H1 (cell line): ENCODE results near the gene ADCY9. TPM values are rescaled to one million over a fixed set of nuclear protein-coding genes. Genes with fewer than 3 reads are reported as not detected.

Source experiments
- CTCF ChIA-PET: fragments of 300-600 bp; sonication (Branson Sonifier 250); formaldehyde crosslinking; loops from one replicate; lab custom pipeline; 2021; ENCODE audit not compliant: partially characterized antibody; lab: Charles Lee
- POLR2A ChIA-PET: fragments of 300-600 bp; sonication (Branson Sonifier 250); formaldehyde crosslinking; loops from one replicate; lab custom pipeline; 2021; ENCODE audit warnings: inconsistent platforms; ENCODE audit not compliant: partially characterized antibody; lab: Charles Lee
- DNase-seq, 2 experiments: peaks; one replicate each; pipeline versions ENCODE4 v3.0.0 to v3.0.0-alpha.2; 2010 to 2022; ENCODE audit warnings: low spot score in 2 of 2, low read depth in 1 of 2, mixed read lengths in 1 of 2
- FAIRE-seq: peaks from 2 replicates; lab custom pipeline; 2011; peaks lifted over from hg19 to GRCh38; lab: Jason Lieb, UNC
- H2AFZ ChIP-seq: 2 replicates; pipeline ENCODE4 v1.8.1; 2012; ENCODE audit warnings: low read length, inconsistent platforms
- H2AK5ac ChIP-seq: 2 replicates; pipeline ENCODE4 v1.6.1; 2013; ENCODE audit warnings: low read depth, low read length
- H2BK120ac ChIP-seq: replicated peaks from 2 replicates; pipeline ENCODE3; 2013; ENCODE audit warnings: low read depth, low read length, inconsistent platforms
- H2BK12ac ChIP-seq: 2 replicates; pipeline ENCODE4 v1.6.1; 2013; ENCODE audit warnings: low read depth, low read length
- H2BK15ac ChIP-seq: 2 replicates; pipeline ENCODE4 v1.6.1; 2013; ENCODE audit warnings: low read length
- H2BK20ac ChIP-seq: 2 replicates; pipeline ENCODE4 v1.6.1; 2013; ENCODE audit warnings: low read length
- H2BK5ac ChIP-seq: 2 replicates; pipeline ENCODE4 v1.6.1; 2013; ENCODE audit warnings: low read depth, low read length
- H3K14ac ChIP-seq: 2 replicates; pipeline ENCODE4 v1.6.1; 2013; ENCODE audit warnings: inconsistent platforms; ENCODE audit not compliant: insufficient read length
- H3K18ac ChIP-seq: 2 replicates; pipeline ENCODE4 v1.6.1; 2013; ENCODE audit warnings: low read length; ENCODE audit errors: extremely low read depth
- H3K23ac ChIP-seq: 2 replicates; pipeline ENCODE4 v1.6.1; 2013; ENCODE audit warnings: inconsistent platforms; ENCODE audit not compliant: insufficient read length
- H3K23me2 ChIP-seq: 2 replicates; pipeline ENCODE4 v1.6.1; 2013; ENCODE audit warnings: low read depth, low read length
- H3K27ac ChIP-seq: 2 replicates; pipeline ENCODE4 v1.6.1; 2011; ENCODE audit warnings: low read depth, low read length, inconsistent platforms
- H3K27me3 ChIP-seq, 4 experiments: replicated peaks in 1 of 4; 1 replicate in 1 of 4; 2 replicates in 3 of 4; pipeline versions ENCODE4 v1.6.1 to v1.8.1; 2011 to 2013; ENCODE audit warnings: low read length in 3 of 4, mild to moderate bottlenecking in 3 of 4, inconsistent platforms in 2 of 4, mixed read lengths in 2 of 4, moderate library complexity in 1 of 4; ENCODE audit not compliant: control insufficient read depth in 3 of 4, insufficient read depth in 3 of 4; ENCODE audit errors: extremely low read depth in 1 of 4
- H3K36me3 ChIP-seq, 4 experiments: 2 replicates each; pipeline versions ENCODE4 v1.6.1 to v1.8.1; 2011 to 2013; ENCODE audit warnings: mild to moderate bottlenecking in 4 of 4, low read length in 3 of 4, moderate library complexity in 2 of 4, control low read depth in 1 of 4, inconsistent platforms in 1 of 4; ENCODE audit not compliant: insufficient read depth in 4 of 4, control insufficient read depth in 2 of 4
- H3K4ac ChIP-seq: replicated peaks from 2 replicates; pipeline ENCODE3; 2013; ENCODE audit warnings: low read length, low read depth, mixed read lengths, inconsistent platforms; ENCODE audit not compliant: insufficient read length
- H3K4me1 ChIP-seq, 4 experiments: replicated peaks in 1 of 4; 1 replicate in 1 of 4; 2 replicates in 3 of 4; pipeline versions ENCODE4 v1.6.1 to v1.8.1; 2011 to 2013; ENCODE audit warnings: low read length in 3 of 4, inconsistent platforms in 2 of 4, mixed read lengths in 1 of 4; ENCODE audit not compliant: insufficient read depth in 4 of 4, control insufficient read depth in 3 of 4
- H3K4me2 ChIP-seq, 2 experiments: 2 replicates each; pipeline versions ENCODE4 v1.6.1 to v1.8.1; 2011 to 2013; ENCODE audit warnings: low read depth in 2 of 2, low read length in 2 of 2, control low read depth in 1 of 2, inconsistent platforms in 1 of 2, mild to moderate bottlenecking in 1 of 2; ENCODE audit not compliant: insufficient read depth in 1 of 2
- H3K4me3 ChIP-seq, 4 experiments: fragments of 200-600, 300-600 bp in 1 of 4; sonication (generic), shearing (Covaris generic), sonication (Bioruptor Twin) in 1 of 4; 2 replicates each; pipeline versions ENCODE4 v1.5.1 to v1.8.1; 2011 to 2016; ENCODE audit warnings: low read length in 4 of 4, low read depth in 3 of 4, control low read depth in 2 of 4, inconsistent platforms in 2 of 4, mild to moderate bottlenecking in 2 of 4, mixed read lengths in 1 of 4, moderate library complexity in 1 of 4; ENCODE audit not compliant: insufficient read depth in 2 of 4; ENCODE audit errors: extremely low read depth in 1 of 4
- H3K56ac ChIP-seq: replicated peaks from 2 replicates; pipeline ENCODE3; 2013; ENCODE audit warnings: low read depth, mild to moderate bottlenecking, mixed read lengths, low read length, inconsistent platforms; ENCODE audit not compliant: insufficient read length
- H3K79me1 ChIP-seq: 2 replicates; pipeline ENCODE4 v1.6.1; 2013; ENCODE audit warnings: low read depth, low read length, control low read depth
- H3K79me2 ChIP-seq, 2 experiments: 2 replicates each; pipeline versions ENCODE4 v1.6.1 to v1.8.1; 2012 to 2013; ENCODE audit warnings: low read length in 2 of 2, mild to moderate bottlenecking in 2 of 2, inconsistent platforms in 1 of 2; ENCODE audit not compliant: insufficient read depth in 2 of 2, control insufficient read depth in 1 of 2
- H3K9ac ChIP-seq, 4 experiments: replicated peaks in 1 of 4; 1 replicate in 1 of 4; 2 replicates in 3 of 4; pipeline versions ENCODE4 v1.6.1 to v1.8.1; 2011 to 2013; ENCODE audit warnings: low read depth in 3 of 4, low read length in 3 of 4, control low read depth in 2 of 4, mild to moderate bottlenecking in 2 of 4, moderate library complexity in 2 of 4, inconsistent platforms in 1 of 4; ENCODE audit errors: extremely low read depth in 1 of 4
- H3K9me3 ChIP-seq, 2 experiments: 2 replicates each; pipeline versions ENCODE4 v1.6.1 to v1.8.1; 2012 to 2013; ENCODE audit warnings: mild to moderate bottlenecking in 2 of 2, moderate library complexity in 2 of 2, control low read depth in 1 of 2, inconsistent platforms in 1 of 2, low read depth in 1 of 2, low read length in 1 of 2, mixed read lengths in 1 of 2; ENCODE audit not compliant: insufficient read depth in 2 of 2
- H4K20me1 ChIP-seq, 2 experiments: replicated peaks in 1 of 2; 2 replicates each; pipeline versions ENCODE3 to v1.8.1; 2011 to 2013; ENCODE audit warnings: inconsistent platforms in 2 of 2, low read length in 2 of 2, mild to moderate bottlenecking in 1 of 2; ENCODE audit not compliant: insufficient read depth in 2 of 2, control insufficient read depth in 1 of 2
- H4K5ac ChIP-seq: 2 replicates; pipeline ENCODE4 v1.6.1; 2013; ENCODE audit warnings: low read length, low read depth, mixed read lengths, inconsistent platforms; ENCODE audit not compliant: insufficient read length
- H4K8ac ChIP-seq: 2 replicates; pipeline ENCODE4 v1.8.0; 2013; ENCODE audit warnings: mild to moderate bottlenecking, moderate library complexity, low read length, inconsistent platforms; ENCODE audit not compliant: insufficient read depth; ENCODE audit errors: extremely low read depth
- H4K91ac ChIP-seq: replicated peaks from 2 replicates; pipeline ENCODE3; 2013; ENCODE audit warnings: low read length, mixed read lengths, inconsistent platforms; ENCODE audit not compliant: insufficient read length
- CREB1 ChIP-seq: IDR thresholded peaks from 2 replicates; pipeline ENCODE4 v1.6.1; 2012; ENCODE audit warnings: inconsistent platforms
- HDAC6 ChIP-seq: IDR thresholded peaks from one replicate; pipeline ENCODE4 v1.7.1; 2012; ENCODE audit warnings: low read depth, mild to moderate bottlenecking, inconsistent platforms, low read length, moderate library complexity
- KDM1A ChIP-seq: fragments of 200-600, 300-600 bp; sonication (generic); IDR thresholded peaks from 2 replicates; pipeline ENCODE4 v1.7.1; 2016; ENCODE audit warnings: mild to moderate bottlenecking, low read length, borderline replicate concordance
- POLR2AphosphoS5 ChIP-seq: IDR thresholded peaks from 2 replicates; pipeline ENCODE4 v1.6.1; 2011; ENCODE audit warnings: low read depth, low read length
- RNF2 ChIP-seq: fragments of 200-900, 300-1000 bp; sonication (generic); IDR thresholded peaks from 2 replicates; pipeline ENCODE4 v1.7.1; 2016; ENCODE audit warnings: borderline replicate concordance, low read depth, mild to moderate bottlenecking, antibody characterized with exemption, low read length; ENCODE audit not compliant: poor library complexity, severe bottlenecking; ENCODE audit errors: missing control alignments
- YY1 ChIP-seq: IDR thresholded peaks from 2 replicates; pipeline ENCODE4 v1.6.1; 2011; ENCODE audit warnings: low read depth, mild to moderate bottlenecking, low read length
- WGBS, 2 experiments: shearing (Covaris generic) in 1 of 2; methylation state at CpG; one replicate each; pipeline versions ENCODE4 v1.1.6 to v1.1.7; 2013 to 2015; ENCODE audit warnings: low lambda C conversion rate in 2 of 2, mixed read lengths in 2 of 2, inconsistent platforms in 1 of 2, low coverage in 1 of 2, missing lambda C conversion rate in 1 of 2; ENCODE audit not compliant: insufficient replicate concordance in 2 of 2, insufficient coverage in 1 of 2, insufficient read length in 1 of 2; ENCODE audit errors: extremely low coverage in 1 of 2, missing lambda C conversion rate in 1 of 2; 5-methylcytosine and 5-hydroxymethylcytosine counted together
- polyA plus RNA-seq, 7 experiments: library from polyadenylated mRNA; depleted of rRNA in 3 of 7; stranded (reverse) in 5 of 7; unstranded in 2 of 7; fragments of >200 nt in 5 of 7; fragments of 200-250 nt in 2 of 7; gene quantifications; 1 replicate in 5 of 7; 2 replicates in 1 of 7; 4 replicates in 1 of 7; pipeline versions ENCODE4 v1.2.1 to v1.2.3, GENCODE V29; 2011 to 2013; ENCODE audit warnings: missing spikeins in 2 of 7, mixed read lengths in 2 of 7
- total RNA-seq: library from RNA; stranded (reverse); fragmentation: NEBNext Ultra II Directional; extraction: Animal tissue kit (Norgen Biotek cat#: 25700); gene quantifications from 2 replicates; pipeline ENCODE4 v1.2.1, GENCODE V29; 2021
- TF ChIP-seq, protein P1 (sequence below): IDR thresholded peaks from 2 replicates; pipeline ENCODE4 v1.6.1; 2012; ENCODE audit warnings: inconsistent platforms

ADCY9 gene
- total and polyA plus RNA-seq, 2 of the 8 experiments (the other 6 are each of a cell fraction or from before 2014, with no cell fraction given) = 5.4 to 13.1 TPM

DNA sequence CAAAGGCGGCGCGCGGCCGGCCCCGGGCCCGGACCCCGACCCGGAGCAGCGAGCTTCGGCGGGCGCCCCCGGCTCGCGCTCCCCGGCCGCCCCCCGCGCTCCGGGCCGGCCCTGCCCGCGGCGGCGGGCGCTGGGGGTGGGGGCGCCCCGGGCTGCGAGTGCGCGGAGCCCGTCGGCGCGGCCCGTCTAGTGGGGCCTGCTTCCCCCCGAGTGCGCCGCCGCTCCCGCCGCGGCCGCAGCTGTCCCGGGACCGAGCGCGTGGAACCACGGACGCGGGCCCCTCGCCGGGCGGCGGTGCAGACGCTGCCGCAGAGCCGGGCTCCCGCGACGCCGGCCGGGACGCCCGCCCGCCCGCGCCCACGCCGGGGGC is 308 bp downstream of the ADCY9 start:
- Histone ChIP-seq H3K36me3 (no peaks in the 10 kb centered on the region), H3K27me3 (peaks cover 0 to 26% (median 14%) of the 10 kb centered on the region in 4 experiments; a peak in 5 of 7 replicates), H2BK120ac (no peak overlapping the region), H3K56ac (no peak overlapping the region), H3K27ac (no peak overlapping the region), H4K8ac (no peak overlapping the region), H3K18ac (no peak overlapping the region), H4K91ac (no peak overlapping the region), H3K79me2 (no peaks in the 10 kb centered on the region), H3K79me1 (no peaks in the 10 kb centered on the region; the same call in 1 of the 2 replicates), H4K5ac (no peak overlapping the region), H2BK5ac (no peak overlapping the region), H2BK15ac (no peak overlapping the region), H3K4me1 (peaks cover 0 to 13% (median 7%) of the 10 kb centered on the region in 4 experiments; a peak in 6 of 7 replicates), H2AFZ (no peak overlapping the region), H3K14ac (no peak overlapping the region), H3K4me3 (peak overlapping the region; percentile 42 to 76 (median 57); a peak in 7 of 8 replicates), H3K9ac (peak overlapping the region in 1 of 4 experiments; percentile 53; a peak in 1 of 7 replicates), H3K4ac (no peak overlapping the region), H2BK20ac (no peak overlapping the region), H4K20me1 (no peaks in the 10 kb centered on the region), H2AK5ac (no peak overlapping the region), H3K23me2 (peaks cover 13% of the 10 kb centered on the region; the same call in 1 of the 2 replicates), H2BK12ac (no peak overlapping the region), H3K9me3 (no peaks in the 10 kb centered on the region), H3K23ac (no peak overlapping the region), H3K4me2 (peak overlapping the region; percentile 71 to 75; a peak in 3 of 4 replicates)
- TF ChIP-seq KDM1A (no peak), HDAC6 (no peak), YY1 (no peak), RNF2 (no peak), CREB1 (no peak), POLR2AphosphoS5 (no peak)
- TF ChIP-seq, protein P1, sequence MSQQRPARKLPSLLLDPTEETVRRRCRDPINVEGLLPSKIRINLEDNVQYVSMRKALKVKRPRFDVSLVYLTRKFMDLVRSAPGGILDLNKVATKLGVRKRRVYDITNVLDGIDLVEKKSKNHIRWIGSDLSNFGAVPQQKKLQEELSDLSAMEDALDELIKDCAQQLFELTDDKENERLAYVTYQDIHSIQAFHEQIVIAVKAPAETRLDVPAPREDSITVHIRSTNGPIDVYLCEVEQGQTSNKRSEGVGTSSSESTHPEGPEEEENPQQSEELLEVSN = no peak
- no peak for FAIRE-seq
- DNase-seq = no peak
- ChIA-PET CTCF (interaction anchor here (0.9 kb wide), 1 partner anchor 137 kb away, joined by 4 read pairs; no protein-coding TSS in a partner anchor), POLR2A (interaction anchor here (1.1 to 1.4 kb wide), 2 partner anchors 13 to 138 kb away, joined by 3 read pairs; no protein-coding TSS in a partner anchor)
- WGBS, 2 experiments = 3% methylated on average over 7 of the region's 71 CpGs; no CpG with 5 or more reads in 1 of the 2 experiments
